Kidney epithelial cell (primary cell): ENCODE data around the gene ALDH16A1. TPM values are rescaled to one million over a fixed set of nuclear protein-coding genes. Genes with fewer than 3 reads are reported as not detected.
A peak's percentile ranks its signal among the peaks of the same experiment; 100 is the strongest.

Experiments
- DNase-seq: peaks from one replicate; pipeline ENCODE4 v3.0.0-alpha.2; 2010; ENCODE audit warnings: low read depth
- H3K27me3 ChIP-seq: 2 replicates; pipeline ENCODE4 v1.6.0; 2011; ENCODE audit warnings: low read length; ENCODE audit not compliant: control insufficient read depth, insufficient read depth
- H3K36me3 ChIP-seq: 2 replicates; pipeline ENCODE4 v1.5.1; 2011; ENCODE audit warnings: low read length; ENCODE audit not compliant: control insufficient read depth, insufficient read depth
- H3K4me3 ChIP-seq: 2 replicates; pipeline ENCODE4 v1.5.1; 2011; ENCODE audit warnings: low read depth, mild to moderate bottlenecking, control low read depth, low read length
- total RNA-seq: library from RNA; depleted of rRNA; stranded (reverse); fragments of >200 nt; gene quantifications from 2 replicates; pipeline ENCODE4 v1.2.3, GENCODE V29; 2015
- TF ChIP-seq, protein P1 (sequence below): IDR thresholded peaks from 2 replicates; pipeline ENCODE4 v1.5.1; 2011; ENCODE audit warnings: mild to moderate bottlenecking, moderate library complexity, low read length, control low read depth, inconsistent platforms; ENCODE audit not compliant: insufficient read depth, poor library complexity, severe bottlenecking

ALDH16A1 gene
- total RNA-seq, 1 donor from 2014 or later, result 32.9 TPM

- no peak for DNase-seq
- no peaks in the 10 kb centered on the region for H3K36me3 ChIP-seq
Measured at GRCh38 chr19:49513746-49514118, 60.7 kb downstream of the ALDH16A1 start.

DNA sequence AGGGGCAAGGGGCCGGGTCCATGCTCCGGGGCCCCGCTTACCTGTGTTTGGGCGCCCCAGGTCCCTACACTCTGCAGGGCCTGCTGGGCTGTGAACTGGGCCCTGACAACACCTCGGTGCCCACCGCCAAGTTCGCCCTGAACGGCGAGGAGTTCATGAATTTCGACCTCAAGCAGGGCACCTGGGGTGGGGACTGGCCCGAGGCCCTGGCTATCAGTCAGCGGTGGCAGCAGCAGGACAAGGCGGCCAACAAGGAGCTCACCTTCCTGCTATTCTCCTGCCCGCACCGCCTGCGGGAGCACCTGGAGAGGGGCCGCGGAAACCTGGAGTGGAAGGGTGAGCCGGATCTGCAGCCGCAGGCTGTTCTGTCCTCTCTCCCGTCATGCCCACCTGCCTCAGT, 61.1 kb downstream of the ALDH16A1 start:
- TF ChIP-seq, protein P1, sequence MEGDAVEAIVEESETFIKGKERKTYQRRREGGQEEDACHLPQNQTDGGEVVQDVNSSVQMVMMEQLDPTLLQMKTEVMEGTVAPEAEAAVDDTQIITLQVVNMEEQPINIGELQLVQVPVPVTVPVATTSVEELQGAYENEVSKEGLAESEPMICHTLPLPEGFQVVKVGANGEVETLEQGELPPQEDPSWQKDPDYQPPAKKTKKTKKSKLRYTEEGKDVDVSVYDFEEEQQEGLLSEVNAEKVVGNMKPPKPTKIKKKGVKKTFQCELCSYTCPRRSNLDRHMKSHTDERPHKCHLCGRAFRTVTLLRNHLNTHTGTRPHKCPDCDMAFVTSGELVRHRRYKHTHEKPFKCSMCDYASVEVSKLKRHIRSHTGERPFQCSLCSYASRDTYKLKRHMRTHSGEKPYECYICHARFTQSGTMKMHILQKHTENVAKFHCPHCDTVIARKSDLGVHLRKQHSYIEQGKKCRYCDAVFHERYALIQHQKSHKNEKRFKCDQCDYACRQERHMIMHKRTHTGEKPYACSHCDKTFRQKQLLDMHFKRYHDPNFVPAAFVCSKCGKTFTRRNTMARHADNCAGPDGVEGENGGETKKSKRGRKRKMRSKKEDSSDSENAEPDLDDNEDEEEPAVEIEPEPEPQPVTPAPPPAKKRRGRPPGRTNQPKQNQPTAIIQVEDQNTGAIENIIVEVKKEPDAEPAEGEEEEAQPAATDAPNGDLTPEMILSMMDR, result no peak
- Histone ChIP-seq H3K36me3 (no peaks in the 10 kb centered on the region), H3K27me3 (no peaks in the 10 kb centered on the region), H3K4me3 (no peak overlapping the region)
- DNase-seq, result no peak

More at GRCh38 chr19:49513746-49514118, 60.7 kb downstream of the ALDH16A1 start:
- Histone ChIP-seq H3K4me3 (peak overlapping the region; percentile 63), H3K27me3 (no peaks in the 10 kb centered on the region)
- TF ChIP-seq, protein P1, result no peak

DNA sequence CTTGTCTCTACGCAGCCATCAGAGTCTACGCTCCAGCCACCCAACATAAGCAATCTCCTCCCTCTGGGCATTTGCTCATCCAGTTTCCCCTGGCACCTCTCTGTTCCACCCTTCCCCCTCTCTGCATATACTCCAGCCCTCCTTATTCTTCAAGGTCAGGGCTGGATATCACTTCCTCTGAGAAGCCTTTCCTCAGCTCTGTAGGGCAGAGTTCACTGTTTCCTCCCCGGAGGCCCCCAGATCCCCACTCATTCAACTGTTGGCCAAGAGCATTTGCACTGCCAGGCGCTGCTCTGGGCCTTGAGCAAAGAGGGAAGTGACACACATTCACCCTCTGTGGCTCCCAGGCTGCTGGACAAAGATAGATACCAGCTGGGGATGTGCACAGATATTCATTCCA, 62.7 kb downstream of the ALDH16A1 start:
- DNase-seq, result no peak
- no peaks in the 10 kb centered on the region for H3K36me3 ChIP-seq
- no peaks in the 10 kb centered on the region for H3K27me3 ChIP-seq
- no peak overlapping the region for H3K4me3 ChIP-seq
- TF ChIP-seq, protein P1, result no peak

DNA sequence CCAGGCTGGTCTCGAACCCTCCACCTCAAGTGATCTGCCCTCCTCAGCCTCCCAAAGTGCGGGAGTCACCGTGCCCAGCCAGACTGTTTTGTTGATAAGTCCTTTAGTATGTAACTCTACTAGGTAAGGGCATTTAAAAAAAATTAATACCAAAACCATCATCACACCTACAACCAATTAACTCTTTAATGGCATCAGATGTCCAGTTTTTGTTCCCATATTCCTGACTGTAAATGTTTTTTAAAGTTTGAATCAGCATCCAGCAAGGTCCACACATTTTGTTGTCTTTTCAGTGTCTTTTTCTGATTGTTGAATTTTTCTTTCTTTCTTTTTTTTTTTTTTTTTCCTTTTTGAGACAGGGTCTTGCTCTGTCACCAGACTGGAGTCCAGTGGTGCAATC, 65.0 kb downstream of the ALDH16A1 start:
- DNase-seq, result no peak
- no peak overlapping the region for H3K4me3 ChIP-seq
- H3K36me3 ChIP-seq, result no peaks in the 10 kb centered on the region
- TF ChIP-seq, protein P1, result no peak
- H3K27me3 ChIP-seq, result no peaks in the 10 kb centered on the region

Other genes starting within 250 kb of the ALDH16A1 start
- 0.17 and 0.75 TPM in 2 replicates for gene SLC6A16, start 128.0 kb upstream of the ALDH16A1 start, total RNA-seq
- gene CD37, start 117.8 kb upstream of the ALDH16A1 start, total RNA-seq, result 0.07 TPM in 1 of 2 replicates, not detected in the other
- 49.7 and 52.6 TPM in 2 replicates for gene TEAD2, start 90.8 kb upstream of the ALDH16A1 start, total RNA-seq
- gene DKKL1, start 89.3 kb upstream of the ALDH16A1 start, total RNA-seq, result 0.58 TPM in 1 of 2 replicates, not detected in the other
- gene KASH5, start 65.0 kb upstream of the ALDH16A1 start, total RNA-seq, result 0.07 TPM in 1 of 2 replicates, not detected in the other
- gene PTH2, start 29.8 kb upstream of the ALDH16A1 start, total RNA-seq, result not detected in 2 replicates
- gene GFY, start 27.8 kb upstream of the ALDH16A1 start, total RNA-seq, result not detected in 2 replicates
- 0.07 TPM in 1 of 2 replicates, not detected in the other for gene SLC17A7, start 11.7 kb upstream of the ALDH16A1 start, total RNA-seq
- 101 and 108 TPM in 2 replicates for gene PIH1D1, start 1.4 kb upstream of the ALDH16A1 start, total RNA-seq
- gene FLT3LG, start 21.0 kb downstream of the ALDH16A1 start, total RNA-seq, result 2.3 and 3.0 TPM in 2 replicates
- 2,967 and 3,596 TPM in 2 replicates for gene RPL13A, start 34.4 kb downstream of the ALDH16A1 start, total RNA-seq
- 3,617 and 3,738 TPM in 2 replicates for gene RPS11, start 43.2 kb downstream of the ALDH16A1 start, total RNA-seq
- gene FCGRT, start 59.4 kb downstream of the ALDH16A1 start, total RNA-seq, result 66.7 and 80.2 TPM in 2 replicates
- gene RCN3, start 74.8 kb downstream of the ALDH16A1 start, total RNA-seq, result 16.4 and 20.7 TPM in 2 replicates
- gene NOSIP, start 127.3 kb downstream of the ALDH16A1 start, total RNA-seq, result 89.4 and 91.4 TPM in 2 replicates
- 5.4 and 7.2 TPM in 2 replicates for gene PRRG2, start 128.1 kb downstream of the ALDH16A1 start, total RNA-seq
- gene PRR12, start 138.0 kb downstream of the ALDH16A1 start, total RNA-seq, result 8.9 and 11.5 TPM in 2 replicates
- 32.8 and 44.1 TPM in 2 replicates for gene RRAS, start 186.9 kb downstream of the ALDH16A1 start, total RNA-seq
- gene SCAF1, start 189.0 kb downstream of the ALDH16A1 start, total RNA-seq, result 38.9 and 51.1 TPM in 2 replicates
- gene IRF3, start 212.6 kb downstream of the ALDH16A1 start, total RNA-seq, result 47.3 and 66.6 TPM in 2 replicates
- gene BCL2L12, start 212.7 kb downstream of the ALDH16A1 start, total RNA-seq, result 13.9 and 19.8 TPM in 2 replicates
- 284 and 314 TPM in 2 replicates for gene PRMT1, start 224.0 kb downstream of the ALDH16A1 start, total RNA-seq
- 1.0 TPM in 2 replicates for gene ADM5, start 236.4 kb downstream of the ALDH16A1 start, total RNA-seq
- 2.7 and 3.4 TPM in 2 replicates for gene CPT1C, start 237.9 kb downstream of the ALDH16A1 start, total RNA-seq